Spleen (tissue), 7 donors: ENCODE measurements around the gene JAK2.

Experiments
- CTCF ChIP-seq, 11 experiments: fragments of 200-600 bp in 7 of 11; fragments of 450-650 bp in 4 of 11; sonication (generic) in 4 of 11; IDR thresholded peaks in 8 of 11; conservative IDR thresholded peaks in 3 of 11; 1 replicate in 7 of 11; 2 replicates in 4 of 11; pipeline versions ENCODE4 v1.4.0 to v1.8.0; 2016 to 2021; ENCODE audit warnings: antibody characterized with exemption in 11 of 11, inconsistent platforms in 4 of 11, mild to moderate bottlenecking in 1 of 11
- POLR2A ChIP-seq, 3 donors: fragments of 450-650 bp; IDR thresholded peaks; one replicate each; pipeline ENCODE4 v1.5.1; 2017; ENCODE audit warnings: antibody characterized with exemption in 3 of 3, mild to moderate bottlenecking in 1 of 3
- POLR2AphosphoS5 ChIP-seq, 3 donors: sonication (generic); formaldehyde crosslinking; IDR thresholded peaks; one replicate each; pipeline ENCODE4 v1.5.1; 2017; ENCODE audit warnings: antibody characterized with exemption in 3 of 3
- donor health status: DM: no; HTN: no; CAD: no; lungs with moderate emphysema.
- donor health status: DM: no; HTN: no; CAD: no.
- donor health status: DM: no; HTN: no; CAD: no.

GRCh38 chr9:5089737-5090136 is 104.7 kb downstream of the JAK2 start:
- TF ChIP-seq CTCF (IDR thresholded peaks at IDR 0.05 in 8 of 11, conservative IDR thresholded peaks at IDR 0.05 in 3 of 11): no peak
- TF ChIP-seq POLR2A (IDR thresholded peaks at IDR 0.05): no peak
- TF ChIP-seq POLR2AphosphoS5 (IDR thresholded peaks at IDR 0.05): no peak
